NCI-H82 treated with DMSO at 0.1 percent for 48 hours (cell line): ENCODE results near the gene GRK5.

Experiments
- DNase-seq: peaks from one replicate; lab custom pipeline; 2025; ENCODE audit not compliant: unreplicated experiment; lab: John Stamatoyannopoulos, UW

The GRK5 gene

DNA sequence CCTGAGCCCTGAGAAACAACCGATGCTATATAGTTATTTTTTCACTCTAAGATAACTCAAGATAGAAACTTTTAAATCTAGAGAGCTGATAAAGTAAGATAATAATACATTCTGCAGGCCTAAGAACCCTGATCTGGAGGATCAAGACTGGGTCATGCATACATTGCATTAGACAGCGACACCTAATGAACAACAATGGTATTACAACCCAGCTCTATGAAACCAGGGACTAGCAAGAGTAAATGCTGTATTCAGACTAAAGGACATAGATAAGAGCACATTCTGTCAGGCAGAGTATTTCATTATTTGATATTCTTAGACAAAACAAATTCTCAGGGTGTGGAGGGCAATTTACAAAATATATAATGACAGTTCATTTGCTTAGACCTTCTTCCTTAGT is 148.6 kb downstream of the GRK5 start:
- DNase-seq, result no peak

DNA sequence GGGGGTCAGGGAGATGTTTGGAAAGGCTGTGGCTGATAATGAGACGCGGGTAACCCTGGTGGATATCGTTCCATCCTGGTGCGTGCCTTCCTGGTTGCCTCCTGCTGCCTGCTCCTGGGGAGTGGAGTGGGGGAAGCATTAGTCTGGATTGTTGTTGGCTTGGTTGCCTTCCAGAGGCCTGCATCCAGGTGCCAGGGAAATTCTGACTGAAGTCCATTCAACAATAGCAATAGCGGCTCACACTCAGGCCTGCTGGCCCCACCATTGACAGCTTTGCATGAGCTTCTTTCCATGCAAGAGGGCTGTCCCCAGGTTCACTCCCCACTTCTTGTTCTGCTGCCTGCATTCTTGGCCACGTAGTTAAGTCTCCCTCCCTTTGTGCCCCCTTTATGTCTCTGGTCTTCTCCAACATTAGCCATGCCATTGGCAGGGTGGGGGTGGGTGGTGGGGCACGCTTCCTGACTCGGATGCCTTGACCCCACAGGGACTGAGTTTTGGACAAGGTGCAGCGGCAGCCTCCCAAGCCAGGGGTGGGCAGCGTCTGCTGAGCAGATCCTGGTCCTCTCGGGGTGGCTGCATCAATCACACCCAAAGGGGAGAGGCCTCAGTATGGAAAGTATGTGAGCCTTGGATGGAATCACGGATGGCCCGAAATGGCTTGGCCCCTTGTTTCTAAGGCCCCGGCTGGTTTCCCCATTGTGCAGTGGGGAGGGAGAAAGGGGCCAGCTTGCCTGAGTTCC is 150.2 kb downstream of the GRK5 start:
- no peak for DNase-seq

DNA sequence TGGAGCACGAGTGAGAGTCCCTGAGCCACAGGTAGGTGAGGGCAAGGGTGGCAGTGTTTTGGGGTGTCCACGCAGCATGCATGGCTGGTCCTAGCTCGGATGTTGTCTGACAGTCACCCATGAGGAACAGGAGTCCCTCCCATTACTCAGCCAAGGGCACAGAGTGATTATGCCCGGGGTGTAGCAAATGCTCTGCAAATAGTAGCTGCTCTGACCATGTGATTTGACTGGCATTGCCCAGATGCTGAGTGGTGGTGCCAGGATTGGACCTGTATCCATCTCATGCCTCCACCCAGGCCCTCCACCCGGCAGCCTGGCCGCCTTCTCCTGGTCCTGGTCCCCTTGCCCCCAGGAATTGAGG is 150.8 kb downstream of the GRK5 start:
- DNase-seq, result no peak

DNA sequence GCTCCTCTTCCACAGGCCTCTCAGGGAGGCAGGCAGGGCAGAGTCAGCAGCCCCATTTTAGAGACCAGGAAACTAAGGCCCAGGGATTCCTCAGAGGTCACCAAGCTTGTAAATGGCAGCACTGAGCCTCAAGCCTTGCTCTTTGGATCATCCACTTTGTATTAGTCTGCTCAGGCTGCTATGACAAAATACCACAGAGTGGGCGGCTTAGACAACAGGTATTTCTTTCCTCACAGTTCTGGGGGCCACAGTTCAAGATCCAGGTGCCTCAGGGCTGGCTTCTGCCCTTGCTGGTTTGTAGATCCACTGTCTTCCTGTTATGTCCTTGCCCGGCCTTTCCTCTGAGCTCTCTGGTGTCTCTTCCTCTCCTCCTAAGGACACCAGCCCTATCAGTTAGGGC is 151.2 kb downstream of the GRK5 start:
- no peak for DNase-seq

DNA sequence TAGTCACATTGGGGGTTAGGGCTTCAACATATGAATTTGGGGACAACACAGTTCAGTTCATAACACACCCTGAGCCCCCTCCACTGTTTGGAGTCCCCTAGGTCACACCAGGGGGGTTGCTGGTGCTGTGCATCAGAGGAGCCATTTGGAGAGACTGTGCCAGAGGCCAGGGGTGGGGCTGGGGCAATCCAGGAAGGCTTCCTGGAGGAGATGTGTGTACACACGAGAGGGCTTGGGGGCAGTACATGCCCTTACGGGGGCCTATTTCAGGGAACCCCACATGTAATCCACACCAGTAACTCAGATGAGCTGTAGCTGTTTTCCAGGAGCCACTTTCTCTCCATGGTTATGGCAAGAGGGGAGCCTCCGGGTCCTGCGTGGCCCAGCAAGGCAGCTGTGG is 151.7 kb downstream of the GRK5 start:
- no peak for DNase-seq

DNA sequence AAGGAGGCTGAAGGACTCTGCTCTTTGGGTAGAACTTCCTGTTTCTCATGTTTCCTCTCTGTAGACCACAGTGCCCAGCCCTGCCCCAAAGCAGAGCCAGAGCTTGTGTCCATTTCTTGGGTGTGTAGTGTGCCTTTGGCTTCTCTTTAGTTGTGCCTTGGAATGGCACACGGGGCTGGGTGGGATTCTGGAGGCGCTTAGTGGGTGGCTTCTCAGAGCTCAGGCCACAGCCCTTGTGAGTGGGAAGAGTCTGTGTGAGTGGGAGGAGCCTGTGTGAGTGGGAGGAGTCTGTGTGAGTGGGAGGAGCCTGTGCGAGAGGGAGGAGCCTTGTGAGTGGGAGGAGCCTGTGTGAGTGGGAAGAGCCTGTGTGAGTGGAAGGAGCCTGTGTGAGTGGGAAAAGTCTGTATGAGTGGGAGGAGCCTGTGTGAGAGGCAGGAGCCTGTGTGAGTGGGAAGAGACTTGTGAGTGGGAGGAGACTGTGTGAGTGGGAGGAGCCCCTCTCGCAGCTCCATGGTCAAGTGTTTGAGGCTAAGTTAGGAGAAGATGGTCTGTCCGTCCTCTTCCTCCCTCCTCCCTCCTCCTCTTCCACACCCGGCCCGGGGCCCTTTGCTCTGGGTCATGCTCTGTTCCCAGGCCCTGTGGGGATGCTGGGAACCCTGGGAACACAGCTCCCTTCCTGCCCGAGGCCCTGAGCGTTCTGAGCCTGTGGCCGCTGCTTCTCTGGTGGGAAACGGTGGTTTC is 153.0 kb downstream of the GRK5 start:
- DNase-seq, result no peak

DNA sequence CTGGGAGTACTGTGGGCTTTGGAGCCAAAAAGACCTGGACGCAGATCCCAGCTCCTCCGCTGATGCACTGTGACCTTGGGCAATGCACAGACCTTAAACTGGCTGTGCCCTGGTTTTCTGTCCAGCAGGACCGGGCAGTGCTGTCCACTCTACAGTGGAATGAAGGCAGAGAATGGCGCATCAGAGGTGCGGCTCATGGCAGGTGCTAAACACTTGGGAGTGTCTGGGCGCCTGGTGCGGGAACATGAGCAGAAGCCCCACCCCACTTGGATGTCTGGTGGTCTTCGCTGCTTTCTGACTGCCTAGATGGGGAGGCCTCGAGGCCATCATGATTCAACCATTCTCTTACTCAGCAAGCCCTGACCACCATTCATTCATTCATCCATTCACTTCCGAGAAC is 153.7 kb downstream of the GRK5 start:
- DNase-seq, result no peak

DNA sequence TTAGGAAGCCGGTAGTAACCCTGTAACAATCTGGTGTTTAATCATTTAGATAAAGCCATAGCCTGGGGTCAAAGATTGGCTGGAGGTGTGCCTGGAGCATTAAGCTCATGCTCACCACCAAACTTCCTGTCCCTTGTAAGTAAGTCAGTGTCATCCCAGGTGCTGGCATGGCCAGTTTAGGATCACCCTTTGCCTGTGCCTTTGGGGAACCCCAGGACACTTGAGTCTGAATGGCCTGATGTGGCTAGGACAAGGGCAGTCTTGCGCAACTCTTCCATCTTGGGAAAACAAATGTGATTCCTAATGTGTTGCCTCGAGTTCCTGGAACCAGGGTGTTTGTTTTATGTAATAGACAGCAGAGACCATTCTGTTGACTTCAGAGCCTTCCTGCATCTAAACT is 154.8 kb downstream of the GRK5 start:
- no peak for DNase-seq

DNA sequence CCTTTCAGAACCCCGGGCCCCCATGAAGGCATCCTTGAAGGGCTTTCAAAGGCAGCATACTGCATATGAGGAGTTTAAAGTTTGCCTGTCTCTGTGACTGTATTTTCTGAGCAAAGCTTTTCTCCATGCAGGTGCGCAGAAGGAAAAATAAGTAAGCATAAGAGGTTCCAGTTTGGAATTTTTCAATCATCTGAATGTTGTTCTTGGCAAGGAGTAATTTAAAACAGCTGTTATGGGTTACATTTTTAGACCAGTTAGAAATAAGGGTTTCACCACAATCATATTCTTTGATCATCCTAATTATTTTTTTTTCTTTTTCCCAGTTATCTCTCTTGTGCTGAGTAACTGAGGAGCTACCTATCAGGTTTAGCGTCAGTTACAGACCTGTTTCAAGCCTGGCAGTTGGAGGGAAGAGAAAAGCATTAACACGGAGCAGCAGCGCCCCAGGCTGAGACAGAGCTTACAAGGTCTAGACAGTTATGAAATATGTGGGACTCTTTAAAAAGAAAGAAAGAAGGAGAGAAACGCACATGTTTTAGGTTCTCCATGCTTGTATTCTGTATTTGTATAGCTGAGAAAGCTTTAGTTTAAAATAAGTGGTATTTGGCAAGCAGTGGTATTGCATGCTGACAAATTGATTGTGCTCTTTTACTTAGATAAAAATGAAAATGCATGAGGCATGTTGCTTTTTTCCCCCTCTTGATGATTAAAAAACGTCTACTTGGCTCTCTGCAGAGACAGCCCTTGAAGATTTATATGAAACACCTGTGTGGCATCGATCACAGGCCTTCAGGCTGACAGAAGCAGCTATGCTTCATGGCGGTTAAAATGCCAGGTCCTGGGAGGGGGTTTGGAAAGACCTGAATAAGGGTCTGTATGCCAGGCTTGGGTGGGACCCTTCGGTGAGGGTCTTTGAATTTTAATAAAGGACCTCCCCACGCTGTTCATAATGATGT is 157.6 kb downstream of the GRK5 start:
- no peak for DNase-seq

DNA sequence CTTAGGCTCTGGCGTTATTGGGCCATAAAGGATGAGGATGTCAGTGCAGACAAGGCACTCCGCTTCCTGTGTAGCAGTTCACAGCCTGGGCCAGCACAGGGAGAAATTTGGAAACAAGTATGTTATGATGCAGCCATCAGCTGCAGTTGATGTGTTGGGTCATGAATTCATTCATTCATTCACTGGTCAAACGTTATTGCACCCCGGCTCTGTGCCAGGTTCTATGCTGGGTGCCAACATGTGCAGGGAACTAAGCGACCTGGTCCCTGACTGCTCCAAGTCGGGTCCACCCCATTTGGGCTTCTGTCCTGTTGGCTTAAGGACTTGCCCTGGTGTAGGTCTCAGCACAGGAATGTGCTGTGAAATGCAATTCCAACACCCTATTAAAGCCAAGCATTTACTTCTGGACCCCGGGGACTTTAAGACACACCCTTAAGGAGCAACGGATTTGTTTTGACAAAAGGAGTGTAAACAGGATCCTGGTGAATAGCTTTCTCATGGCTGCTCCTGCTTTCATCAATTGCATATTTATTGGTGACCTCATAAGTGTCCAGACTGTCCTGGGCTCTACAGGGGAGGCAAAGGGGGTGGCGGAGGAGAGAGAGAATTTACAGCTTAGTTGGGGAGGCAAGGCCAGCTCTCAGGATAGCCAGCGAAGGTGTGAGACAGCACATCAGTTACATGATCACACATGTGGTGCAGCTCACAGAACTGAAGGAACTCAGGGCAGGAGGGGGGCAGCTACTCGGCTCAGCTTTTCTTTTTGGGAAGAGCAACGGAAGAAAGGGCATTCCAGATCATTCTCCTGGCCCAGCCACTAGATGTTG is 158.6 kb downstream of the GRK5 start:
- DNase-seq, result no peak

DNA sequence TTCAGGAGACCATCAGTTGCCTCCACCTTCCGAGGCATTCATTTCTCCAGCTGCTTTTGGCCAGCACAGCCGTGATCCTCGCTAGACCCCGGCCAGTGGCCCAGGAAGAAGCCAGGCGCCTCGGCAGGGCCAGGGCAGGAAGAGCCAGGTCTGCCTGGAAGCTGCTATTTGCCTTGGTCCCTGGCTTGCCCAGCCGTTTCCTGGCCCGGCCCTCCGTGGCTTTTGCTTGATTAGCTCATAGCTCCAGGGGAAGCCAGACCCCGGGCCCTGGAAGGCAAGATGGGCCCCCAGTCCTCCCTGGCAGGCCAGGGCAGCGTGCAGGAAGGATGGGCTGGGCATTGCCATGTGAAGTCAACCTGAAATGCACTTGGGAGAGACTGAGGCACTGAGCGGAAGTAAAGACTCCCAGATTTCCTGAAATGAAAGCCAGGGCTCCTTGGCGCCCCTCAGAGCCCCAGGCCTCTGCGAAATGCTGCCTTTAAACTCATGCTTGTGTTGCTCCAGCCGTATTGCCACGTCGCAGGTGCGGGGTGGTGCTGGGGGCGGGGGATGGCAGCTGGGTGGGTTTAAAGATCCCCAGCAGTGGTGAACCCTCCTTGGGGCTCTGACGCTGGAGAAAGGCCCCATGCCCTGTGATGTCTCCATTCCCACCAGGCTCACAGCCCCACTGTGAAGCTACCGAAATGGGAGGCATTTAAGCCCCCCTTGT is 160.6 kb downstream of the GRK5 start:
- DNase-seq, result no peak

DNA sequence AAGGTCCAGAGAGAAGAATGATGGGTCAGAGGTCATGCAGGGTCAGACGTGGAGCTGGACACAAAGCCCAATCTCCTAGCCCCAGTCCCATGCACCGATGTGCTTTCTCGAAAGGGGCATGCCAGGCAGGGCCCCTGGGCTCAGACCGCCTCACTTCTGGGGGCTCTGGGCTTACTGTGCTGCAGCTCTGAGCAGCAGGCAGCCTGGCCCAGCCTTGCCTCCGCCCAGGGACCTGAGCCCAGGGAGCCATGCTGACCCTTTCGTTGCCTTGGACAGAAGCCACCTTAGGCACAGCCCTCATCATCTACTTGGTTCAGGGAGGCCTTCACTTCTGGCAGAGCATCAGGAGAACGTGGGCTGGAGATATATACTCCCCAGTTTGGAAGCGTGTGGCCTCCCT is 161.2 kb downstream of the GRK5 start:
- DNase-seq, result no peak

DNA sequence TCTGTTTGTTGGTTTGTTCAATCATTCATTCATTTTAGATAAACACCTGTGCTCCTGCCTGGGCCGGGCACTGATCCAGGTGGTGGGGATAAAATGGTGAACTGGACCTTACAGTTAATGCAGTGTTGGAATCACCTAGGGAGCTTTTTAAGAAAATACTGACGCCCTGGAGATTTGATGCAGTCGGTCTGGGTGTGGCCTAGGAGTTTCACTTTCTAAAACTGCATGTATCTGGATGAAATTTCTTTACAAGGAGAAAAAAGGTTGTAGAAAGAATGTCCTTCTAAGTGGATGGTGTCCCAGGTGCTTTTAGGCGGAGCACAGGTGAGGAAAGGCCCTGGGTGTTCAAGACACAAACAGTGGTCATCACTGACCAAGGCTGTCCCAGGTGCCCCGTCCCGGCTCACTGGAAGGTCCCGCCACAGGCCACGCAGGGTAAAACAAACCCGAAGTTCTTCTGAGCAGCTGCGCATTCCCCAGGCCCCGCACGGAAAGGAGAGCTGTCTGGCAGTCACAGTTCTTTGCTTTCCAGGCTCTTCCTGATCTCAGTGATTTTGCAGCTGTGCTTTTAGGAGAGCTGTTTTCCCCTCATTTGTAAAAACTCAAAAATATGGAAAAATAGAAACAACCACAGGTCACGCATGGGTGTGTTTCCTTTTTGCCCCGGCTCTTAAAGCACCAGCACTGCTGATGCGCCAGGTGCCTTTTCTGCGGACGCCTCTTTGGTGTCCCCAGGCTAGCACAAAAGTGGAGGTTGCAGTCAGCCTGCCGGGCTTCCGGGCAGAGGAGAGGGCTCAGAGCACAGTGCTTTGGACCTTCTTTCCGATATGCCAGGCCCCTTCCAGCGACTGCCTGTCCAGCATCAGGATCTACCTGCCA is 161.9 kb downstream of the GRK5 start:
- no peak for DNase-seq

DNA sequence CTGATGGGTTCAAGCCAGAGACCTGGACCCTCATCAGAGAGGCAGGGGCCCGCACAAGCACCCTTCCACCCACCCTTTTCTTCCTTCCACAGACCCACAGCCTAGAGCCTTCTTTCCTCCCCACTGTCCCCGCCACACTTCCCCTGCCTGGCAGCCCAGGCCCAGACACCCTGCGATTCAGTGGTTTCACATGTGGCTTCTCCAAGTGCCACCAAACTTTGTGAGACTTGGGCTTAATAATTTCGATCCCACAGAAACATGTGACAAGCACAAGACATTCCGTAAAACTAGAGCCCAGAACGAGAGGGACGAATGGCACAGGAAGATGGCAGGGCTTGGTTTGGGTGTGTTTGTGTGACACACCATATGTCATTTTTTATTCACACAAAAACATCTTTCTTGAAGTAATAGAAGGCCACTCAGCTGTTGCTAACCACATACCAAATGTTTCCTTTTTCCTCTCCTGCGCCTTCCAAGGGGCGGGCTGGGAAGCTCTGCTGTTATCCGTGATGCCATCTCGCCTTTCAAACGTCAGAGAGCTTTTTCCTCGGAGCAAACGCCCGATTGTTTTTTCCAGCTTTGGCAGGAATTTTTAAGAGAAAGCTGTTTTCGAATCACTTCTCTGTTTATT is 162.9 kb downstream of the GRK5 start:
- DNase-seq, result no peak

DNA sequence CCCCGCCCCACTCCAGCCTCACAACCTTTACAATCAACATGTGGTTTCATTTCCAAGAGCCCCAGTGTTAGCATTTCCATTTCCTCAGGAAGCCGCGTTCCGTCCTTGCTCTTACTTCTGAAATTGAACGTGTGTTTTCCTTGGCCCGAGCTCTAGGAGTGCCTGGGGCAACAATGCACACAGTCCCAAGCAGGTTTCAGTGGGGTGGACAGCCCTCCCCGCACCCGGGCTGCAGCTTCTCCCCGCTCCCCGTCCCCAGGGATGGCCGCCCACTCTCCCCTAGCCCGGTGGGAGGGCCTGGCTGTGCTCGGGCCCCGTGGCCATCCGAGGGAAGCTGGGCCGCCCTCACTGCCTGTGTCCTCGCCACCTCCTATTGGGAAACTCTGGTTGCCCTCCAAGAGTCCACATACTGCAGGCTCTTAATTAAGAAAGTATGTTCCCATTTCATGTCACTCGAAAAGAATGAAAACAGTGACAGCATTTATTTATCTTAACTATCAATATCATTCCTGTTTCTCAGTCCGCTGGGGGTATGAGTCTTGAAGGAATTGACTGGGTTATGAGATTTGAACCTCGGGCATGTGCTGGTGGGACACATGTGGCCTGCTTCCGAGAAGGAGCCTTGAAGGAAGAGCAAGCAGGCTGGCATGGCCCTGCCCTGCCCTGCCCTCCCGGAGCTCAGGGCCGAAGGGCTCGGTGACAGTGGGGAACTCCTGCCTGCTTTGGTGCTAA is 163.8 kb downstream of the GRK5 start:
- DNase-seq, result no peak

DNA sequence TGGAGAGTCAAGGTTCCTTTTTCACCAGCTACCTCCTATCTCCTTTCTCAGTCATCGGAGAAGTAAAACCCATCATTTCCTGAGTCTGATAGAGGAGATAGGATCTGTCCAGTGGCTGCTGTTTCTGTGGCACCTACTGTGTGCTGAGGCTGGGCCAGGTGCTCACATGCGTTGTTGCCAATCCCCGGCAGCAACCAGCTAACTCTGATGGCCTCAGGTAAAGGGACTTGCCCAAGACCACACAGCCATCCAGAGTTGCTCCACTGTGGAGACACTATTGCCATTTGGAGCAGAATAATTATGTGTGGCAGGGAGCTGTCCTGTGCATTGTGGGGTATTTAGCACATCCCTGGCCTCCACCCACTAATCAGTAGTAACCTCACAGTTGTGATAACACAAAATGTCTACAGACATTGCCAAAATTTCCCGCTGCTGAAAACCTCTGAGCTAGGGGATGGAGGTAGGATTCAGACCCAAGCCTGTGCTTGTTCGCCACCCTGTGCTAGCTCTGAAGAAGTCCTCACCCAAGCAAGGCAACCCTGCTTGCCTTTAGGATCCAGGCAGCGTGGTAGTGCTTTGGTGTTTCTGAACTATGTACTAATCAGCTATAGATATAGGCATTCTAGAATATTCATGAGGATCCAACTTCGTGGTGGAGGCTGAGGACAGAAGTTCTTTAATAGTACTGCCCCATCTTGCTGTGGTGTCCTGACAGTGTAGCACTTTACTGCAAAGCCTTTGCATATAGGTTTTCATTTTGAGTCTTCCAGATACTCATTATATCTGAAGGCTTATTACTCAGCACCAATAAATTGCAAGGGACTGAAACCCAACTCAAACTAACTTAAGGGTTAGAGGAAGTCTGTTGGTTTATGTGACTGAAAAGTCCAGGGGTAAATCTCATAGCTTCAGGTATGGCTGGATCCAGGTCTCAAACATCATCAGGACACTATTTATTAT is 164.6 kb downstream of the GRK5 start:
- no peak for DNase-seq
